Choroid plexus epithelial cell (primary cell): ENCODE measurements around the gene TSSK2.

Source experiments
- DNase-seq: peaks from one replicate; pipeline ENCODE4 v3.0.0-alpha.2; 2010; ENCODE audit warnings: low read depth
- H3K4me3 ChIP-seq: 2 replicates; pipeline ENCODE4 v1.5.1; 2011; ENCODE audit warnings: low read depth, mild to moderate bottlenecking, control low read depth, low read length, moderate library complexity
- CTCF ChIP-seq: conservative IDR thresholded peaks from 2 replicates; pipeline ENCODE4 v1.5.1; 2011; ENCODE audit warnings: low read depth, mild to moderate bottlenecking, control low read depth, inconsistent platforms, low read length, moderate library complexity

Gene TSSK2

DNA sequence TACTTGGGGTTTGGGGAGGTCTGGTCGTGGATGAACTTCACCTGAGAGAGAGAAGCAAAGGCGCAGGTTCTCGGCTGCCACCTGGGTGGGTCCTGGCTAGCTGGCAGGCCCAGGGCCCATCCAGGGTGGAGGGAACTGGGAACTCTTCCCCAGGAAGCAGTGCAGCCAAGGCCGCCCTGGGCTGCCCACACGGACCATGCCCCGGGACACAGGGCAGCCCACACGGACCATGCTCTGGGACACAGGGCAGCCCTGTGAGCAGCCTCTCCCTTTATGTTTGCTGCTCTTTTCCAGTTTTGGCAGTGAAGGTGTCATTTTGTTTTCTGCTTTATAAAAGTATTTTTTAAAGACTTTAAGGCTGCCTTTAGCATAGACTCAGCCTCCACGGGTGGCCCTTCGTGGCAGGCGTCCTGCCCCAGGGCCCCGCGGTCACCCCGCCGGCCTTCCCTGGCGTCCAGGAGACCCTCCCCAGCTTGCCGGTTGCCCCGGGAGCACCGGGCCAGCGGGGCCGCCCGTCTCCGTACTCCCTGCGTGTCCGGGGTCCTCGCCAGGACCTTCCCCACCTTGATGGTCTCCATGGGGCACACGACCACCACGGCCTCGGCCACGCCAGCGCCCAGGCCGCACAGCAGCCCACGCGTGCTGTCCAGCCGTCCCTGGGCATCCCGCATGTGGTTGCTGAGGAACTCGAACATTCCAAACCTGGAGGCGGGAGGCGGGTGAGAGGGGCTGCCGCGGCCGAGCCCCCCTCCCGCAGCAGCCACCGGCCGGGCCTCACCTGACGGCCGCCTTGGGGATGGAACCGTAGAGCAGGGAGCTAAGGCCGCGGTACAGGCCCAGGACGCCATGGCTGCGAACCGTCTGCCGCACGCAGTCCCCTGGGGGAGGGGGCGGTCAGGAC lies 46.3 kb downstream of the TSSK2 start:
- TF ChIP-seq CTCF, result no peak
- H3K4me3 ChIP-seq, result peak overlapping the region; percentile 80
- DNase-seq, result no peak

DNA sequence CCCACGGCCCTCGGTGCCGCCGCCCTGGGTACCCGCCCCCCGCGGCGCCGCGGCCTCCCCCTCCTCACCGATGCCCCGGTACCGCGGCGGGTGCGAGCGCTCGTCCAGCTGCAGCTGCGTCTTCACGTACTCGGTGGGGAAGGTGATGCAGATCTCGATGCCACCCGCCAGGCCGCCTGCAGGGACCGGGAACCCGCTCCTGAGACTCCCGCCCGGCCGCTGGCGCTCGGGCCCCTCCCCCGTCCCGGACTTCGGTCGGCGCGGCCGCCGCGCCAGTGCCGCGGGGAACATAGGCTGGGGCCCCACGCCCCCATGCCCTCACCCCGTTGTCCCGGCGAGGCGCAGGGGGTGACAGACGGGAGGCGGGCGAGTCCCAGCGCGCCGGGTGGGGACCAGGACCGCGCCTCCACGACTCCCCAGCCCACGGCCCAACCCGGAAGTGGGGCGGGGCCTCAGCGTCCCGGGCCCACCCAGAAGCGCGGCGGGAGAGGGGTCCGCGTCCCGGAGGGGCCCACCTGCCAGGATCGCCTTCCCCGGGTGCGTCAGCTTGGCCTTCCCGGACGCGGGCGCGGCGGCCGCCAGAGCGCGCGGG lies 47.1 kb downstream of the TSSK2 start:
- DNase-seq, result peak; percentile 26
- TF ChIP-seq CTCF, result no peak
- H3K4me3 ChIP-seq, result peak overlapping the region; percentile 80

- H3K4me3 ChIP-seq, result peak within 1 kb of the TSS; percentile 80
- peak; percentile 89 for DNase-seq
- TF ChIP-seq CTCF, result no peak
These were observed 47.8 kb downstream of the TSSK2 start, which contains the start of gene SLC25A1 for GRCh38 chr22:19178657-19179496. SLC25A1 (minus strand) TSS chr22:19178736; CDS start chr22:19178673, 63 bp downstream.

DNA sequence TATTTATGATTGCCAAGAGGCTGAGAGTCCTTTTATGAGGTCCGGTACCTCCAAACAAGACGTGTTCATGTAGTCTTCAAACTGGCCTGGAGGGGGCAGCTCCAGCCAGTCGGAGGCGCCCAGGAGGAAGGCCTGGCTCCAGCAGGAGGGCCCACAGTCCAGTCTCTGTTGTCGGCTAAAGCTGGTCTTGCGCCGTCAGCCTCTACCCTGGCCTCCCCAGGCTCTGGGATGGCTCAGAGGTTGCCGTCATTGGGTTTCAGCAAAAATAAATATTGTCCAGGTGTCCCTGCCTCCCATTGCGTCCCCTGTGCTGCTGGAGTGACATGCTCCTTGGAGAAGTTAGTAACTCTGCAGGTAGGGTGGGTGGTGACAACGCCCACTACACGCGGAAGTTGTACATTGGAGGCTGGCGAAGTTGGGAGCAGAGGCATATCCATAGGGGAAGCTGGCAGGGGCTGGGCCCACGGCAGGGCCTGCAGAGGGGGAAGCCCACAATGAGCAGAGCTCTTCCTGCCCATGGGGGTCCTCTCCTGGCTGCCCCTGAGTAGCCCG lies 48.5 kb downstream of the TSSK2 start:
- peak; percentile 95 for DNase-seq
- peak overlapping the region; percentile 63 for H3K4me3 ChIP-seq
- peak; percentile 85 for TF ChIP-seq CTCF

DNA sequence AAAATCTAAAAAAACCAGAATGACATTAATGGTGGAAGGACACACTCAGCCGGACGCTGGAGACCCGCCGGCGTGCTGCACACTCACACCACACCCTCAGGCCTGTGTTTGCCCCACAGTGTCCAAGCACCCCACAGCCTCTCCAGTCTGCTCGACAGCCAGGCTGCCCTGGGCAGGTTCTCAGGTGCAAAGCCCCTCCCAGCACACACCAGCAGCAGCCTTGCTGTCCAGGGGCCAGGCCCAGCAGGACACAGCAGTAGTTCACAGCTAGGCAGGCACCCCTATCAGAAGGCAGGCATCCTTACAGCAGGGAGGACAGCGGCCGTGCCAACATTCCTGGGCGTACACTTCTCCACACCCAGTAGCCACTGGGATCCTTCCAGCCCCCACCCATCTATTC lies 49.1 kb downstream of the TSSK2 start:
- no peak overlapping the region for H3K4me3 ChIP-seq
- TF ChIP-seq CTCF, result no peak
- no peak for DNase-seq

- H3K4me3 ChIP-seq, result no peak overlapping the region
- no peak for TF ChIP-seq CTCF
- no peak for DNase-seq
These were observed 49.8 kb downstream of the TSSK2 start for GRCh38 chr22:19180740-19181410.
